CD4-positive, alpha-beta T cell treated with Interleukin-10 for 1 hour (primary cell): ENCODE results near the gene LRRFIP2.
"Not testable (repeated sequence)": the region's sequence is repeated elsewhere in the genome, so short reads cannot be mapped to it uniquely, and the experiment has no call there.

ENCODE experiments used
- DNase-seq: peaks from one replicate; pipeline ENCODE4 v3.0.0-alpha.2; 2020

LRRFIP2 gene

DNA sequence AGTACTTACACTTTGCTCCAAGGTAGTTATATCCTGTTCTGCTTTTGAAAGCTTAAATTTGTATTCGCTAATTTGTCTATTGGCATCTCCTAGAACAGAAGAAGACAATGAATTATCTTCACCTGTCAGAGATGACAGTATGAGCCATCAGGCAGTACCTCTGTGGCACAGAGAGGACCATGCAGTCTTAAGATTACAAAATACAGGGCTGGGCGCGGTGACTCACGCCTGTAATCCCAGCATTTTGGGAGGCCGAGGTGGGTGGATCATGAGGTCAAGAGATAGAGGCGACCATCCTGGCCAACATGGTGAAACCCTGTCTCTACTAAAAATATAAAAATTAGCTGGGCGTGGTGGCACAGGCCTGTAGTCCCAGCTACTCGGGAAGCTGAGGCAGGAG is 119.3 kb downstream of the LRRFIP2 start:
- DNase-seq = not testable (repeated sequence)

DNA sequence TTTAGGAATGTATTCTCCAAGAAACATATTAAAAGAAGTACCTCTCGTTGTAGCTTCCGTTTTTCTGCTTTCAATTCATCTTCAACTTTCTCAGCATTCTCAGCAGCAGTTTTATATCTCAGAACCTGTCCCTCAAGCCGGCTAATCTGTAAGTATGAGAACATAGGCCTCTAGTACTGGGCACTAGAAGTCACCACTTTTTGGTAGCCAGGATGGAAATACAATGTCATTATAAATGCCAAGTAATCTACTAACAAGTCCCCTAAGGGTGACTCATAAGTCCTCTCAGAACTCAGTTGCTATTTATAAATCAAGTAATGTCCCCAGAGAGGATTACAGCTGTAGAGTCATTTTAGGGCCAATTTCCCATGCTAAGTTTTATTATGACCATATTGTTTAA is 120.0 kb downstream of the LRRFIP2 start:
- no peak for DNase-seq

DNA sequence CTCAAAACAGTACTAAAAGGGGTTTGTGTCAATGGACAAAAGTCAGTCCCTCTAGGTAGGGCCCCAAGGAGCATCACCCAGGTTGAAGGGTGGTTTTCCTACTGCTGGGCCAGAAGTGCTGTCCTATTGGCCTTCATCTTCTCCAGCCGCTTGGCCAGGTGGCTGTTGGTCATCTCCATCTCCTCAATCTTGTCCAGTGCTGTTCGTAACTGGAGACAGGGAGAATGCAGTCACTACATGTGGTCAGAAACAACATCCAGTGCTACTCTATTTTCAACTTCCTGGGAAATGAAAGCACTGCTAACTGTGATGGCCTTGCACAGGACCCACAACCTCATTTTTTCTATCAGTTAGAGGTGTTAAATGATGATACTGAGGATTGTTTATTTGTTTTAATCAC is 120.6 kb downstream of the LRRFIP2 start:
- no peak for DNase-seq

- no peak for DNase-seq
These were observed 121.0 kb downstream of the LRRFIP2 start for GRCh38 chr3:37053337-37053736.

DNA sequence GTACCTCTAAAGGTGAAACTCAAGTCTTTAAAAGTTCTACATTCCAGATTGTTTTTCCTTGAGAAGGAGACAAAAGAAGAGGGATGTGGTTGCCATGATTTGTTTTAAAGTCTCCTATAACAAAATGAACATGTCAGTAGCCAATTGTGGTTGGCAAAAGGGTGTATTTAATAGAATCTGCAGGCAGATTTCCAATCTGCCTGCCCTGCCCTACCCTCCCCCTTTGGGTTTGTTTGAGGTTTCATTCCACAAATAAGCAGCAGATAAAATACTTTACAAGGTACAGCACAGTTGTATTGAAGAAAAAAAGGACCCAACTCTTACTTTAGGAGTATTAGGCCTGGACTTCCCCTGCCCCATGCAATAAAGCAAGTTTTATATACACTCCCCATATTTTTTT is 121.5 kb downstream of the LRRFIP2 start:
- no peak for DNase-seq

- no peak for DNase-seq
These were observed 124.1 kb downstream of the LRRFIP2 start for GRCh38 chr3:37050282-37050681.

- not testable (repeated sequence) for DNase-seq
These were observed 131.7 kb downstream of the LRRFIP2 start for GRCh38 chr3:37042712-37043111.

DNA sequence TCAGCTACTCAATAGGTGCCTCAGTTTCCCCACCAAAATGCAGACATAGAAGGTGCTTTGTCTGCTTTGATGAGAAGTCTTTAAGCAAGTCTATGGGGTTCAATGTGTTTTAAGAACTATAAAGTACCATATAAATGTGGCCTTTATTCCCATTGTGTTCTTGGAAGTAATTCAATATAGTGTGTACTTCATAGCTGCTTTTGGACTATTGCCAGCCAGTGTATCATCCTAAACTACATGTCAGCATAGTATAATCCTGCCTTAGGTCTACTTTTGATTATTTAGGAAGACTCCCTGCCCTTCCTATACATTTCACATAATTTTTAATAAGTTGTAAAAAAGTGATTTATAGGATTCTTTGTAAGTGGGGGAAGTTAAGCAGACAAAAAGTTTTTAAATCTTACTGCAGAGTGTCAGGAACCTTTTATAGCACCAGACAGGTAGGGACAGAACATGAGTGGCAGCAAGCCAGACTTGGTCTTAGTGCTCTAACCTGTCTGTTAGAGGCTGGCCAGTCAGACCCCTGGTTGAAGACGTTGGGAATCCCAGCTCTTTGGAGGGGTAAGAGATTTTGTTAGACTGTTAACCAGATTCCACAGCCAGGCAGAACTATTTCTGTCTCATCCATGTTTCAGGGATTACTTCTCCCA is 132.7 kb downstream of the LRRFIP2 start:
- no peak for DNase-seq

- no peak for DNase-seq
These were observed 134.2 kb downstream of the LRRFIP2 start for GRCh38 chr3:37040231-37040630.

DNA sequence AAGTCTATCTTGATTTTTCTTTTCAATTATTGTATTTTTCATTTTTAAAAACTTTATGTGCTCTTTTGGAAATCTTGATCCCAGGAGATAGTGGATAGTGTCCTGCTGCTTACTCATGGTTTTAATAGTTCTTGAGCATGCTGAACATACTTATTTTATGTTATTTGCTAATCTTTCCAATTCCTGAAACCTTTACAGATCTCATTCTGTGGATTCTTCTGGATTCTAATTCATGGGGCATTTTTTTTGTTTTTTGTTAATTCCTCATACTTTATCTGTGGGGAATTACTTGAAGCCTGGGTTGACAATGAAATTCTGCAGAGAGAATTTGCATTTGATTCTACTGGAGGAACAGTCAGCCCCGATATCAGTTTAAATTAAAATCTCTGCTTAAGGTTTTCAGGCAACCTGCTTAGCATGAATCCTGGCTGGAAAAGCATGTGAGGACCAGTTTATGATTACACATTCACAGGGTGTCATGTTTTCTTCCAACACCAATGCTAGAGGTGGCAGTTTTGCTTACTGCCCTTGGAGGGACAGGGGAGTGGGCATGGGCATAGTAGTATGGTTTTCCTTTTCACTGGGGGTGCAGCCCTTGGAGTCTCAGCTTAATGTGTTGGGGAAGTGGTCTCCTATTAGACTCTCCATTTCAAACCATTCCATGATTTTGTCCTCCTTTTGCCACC is 135.1 kb downstream of the LRRFIP2 start:
- no peak for DNase-seq

- DNase-seq = no peak
These were observed 137.0 kb downstream of the LRRFIP2 start for GRCh38 chr3:37037352-37037751.

GRCh38 chr3:37032961-37033360 is 141.4 kb downstream of the LRRFIP2 start:
- no peak for DNase-seq

GRCh38 chr3:37031096-37031682 is 143.2 kb downstream of the LRRFIP2 start:
- no peak for DNase-seq

GRCh38 chr3:37030588-37030987 is 143.8 kb downstream of the LRRFIP2 start:
- no peak for DNase-seq

GRCh38 chr3:37029516-37030163 is 144.7 kb downstream of the LRRFIP2 start:
- DNase-seq = no peak

DNA sequence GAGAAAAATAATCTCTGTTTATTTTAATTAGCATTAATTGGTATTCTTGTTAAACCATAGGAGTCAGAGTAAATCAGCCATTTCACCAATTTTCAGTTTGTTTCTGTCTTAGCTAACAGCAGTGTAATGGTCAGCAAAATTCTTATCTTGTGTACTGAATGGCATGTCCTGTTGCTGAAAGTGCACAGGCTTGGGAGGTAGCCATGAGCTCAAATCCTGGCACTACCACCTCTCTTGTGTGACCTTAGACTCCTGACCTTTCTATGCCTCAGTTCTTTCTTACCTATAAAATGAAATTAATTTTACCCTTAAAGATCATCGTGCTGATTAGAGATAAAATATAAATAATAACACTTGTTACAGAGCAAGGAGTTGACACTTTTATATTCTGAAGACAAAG is 145.3 kb downstream of the LRRFIP2 start:
- DNase-seq = no peak

DNA sequence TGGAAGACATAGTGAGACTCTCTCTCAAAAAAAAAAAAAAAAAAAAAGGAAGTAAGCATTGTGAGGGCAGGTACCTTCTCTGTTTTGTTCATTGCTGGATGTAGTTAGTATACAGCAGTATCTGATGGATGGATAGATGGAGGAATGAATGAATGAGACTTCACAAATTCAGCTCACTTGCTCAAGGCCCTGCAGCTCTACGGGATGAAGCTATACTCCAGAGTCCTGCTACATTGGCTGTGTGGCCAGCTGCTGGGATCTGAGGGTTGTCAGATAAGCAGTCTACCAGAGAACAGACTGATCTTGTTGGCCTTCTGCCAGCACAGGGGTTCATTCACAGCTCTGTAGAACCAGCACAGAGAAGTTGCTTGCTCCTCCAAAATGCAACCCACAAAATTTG is 146.1 kb downstream of the LRRFIP2 start:
- DNase-seq = no peak

- DNase-seq = no peak
These were observed 147.5 kb downstream of the LRRFIP2 start for GRCh38 chr3:37026851-37027250.

DNA sequence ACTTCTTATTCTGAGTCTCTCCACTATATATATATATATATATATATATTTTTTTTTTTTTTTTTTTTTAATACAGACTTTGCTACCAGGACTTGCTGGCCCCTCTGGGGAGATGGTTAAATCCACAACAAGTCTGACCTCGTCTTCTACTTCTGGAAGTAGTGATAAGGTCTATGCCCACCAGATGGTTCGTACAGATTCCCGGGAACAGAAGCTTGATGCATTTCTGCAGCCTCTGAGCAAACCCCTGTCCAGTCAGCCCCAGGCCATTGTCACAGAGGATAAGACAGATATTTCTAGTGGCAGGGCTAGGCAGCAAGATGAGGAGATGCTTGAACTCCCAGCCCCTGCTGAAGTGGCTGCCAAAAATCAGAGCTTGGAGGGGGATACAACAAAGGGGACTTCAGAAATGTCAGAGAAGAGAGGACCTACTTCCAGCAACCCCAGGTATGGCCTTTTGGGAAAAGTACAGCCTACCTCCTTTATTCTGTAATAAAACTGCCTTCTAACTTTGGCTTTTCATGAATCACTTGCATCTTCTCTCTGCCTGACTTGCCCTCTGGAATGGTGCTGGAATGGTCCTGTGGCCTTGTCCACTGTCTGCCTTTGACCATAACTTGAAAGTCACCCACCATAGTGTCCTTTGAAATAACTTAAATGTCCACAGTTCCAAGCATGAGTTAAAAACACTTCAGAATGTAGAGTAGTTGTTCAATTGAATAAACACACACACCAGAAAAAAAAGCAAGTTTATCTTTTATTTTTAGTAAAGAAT is 148.6 kb downstream of the LRRFIP2 start:
- no peak for DNase-seq

DNA sequence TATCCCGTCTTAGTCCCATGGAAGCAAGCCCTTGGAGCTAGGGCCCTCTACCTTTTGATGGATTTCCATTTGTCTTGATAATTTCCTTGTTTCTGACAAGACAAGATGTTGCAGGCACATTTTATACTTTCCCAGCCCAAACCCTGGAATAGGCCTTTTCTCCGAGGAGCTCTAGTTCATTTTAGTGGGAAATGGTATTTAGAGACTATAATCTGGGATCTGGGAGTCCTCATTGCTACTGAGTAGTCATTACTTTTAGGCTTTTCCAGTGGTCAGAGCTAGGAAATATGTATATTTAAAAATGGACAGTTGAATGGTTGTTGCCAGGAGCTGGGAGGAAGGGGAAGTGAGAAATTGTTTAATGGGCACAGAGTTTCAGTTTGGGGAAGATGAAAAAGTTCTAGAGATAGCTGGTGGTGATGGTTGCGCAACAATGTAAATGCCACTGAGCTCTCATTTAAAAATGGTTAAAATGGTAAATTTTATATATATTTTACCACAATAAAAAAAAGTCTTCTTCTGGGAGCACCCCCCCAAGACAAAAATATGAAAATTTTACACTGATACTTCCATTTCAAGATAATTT is 149.5 kb downstream of the LRRFIP2 start:
- no peak for DNase-seq

GRCh38 chr3:37024092-37024491 is 150.3 kb downstream of the LRRFIP2 start:
- peak; percentile 19 for DNase-seq

- DNase-seq = no peak
These were observed 156.7 kb downstream of the LRRFIP2 start for GRCh38 chr3:37017683-37018082.

GRCh38 chr3:37016903-37017302 is 157.5 kb downstream of the LRRFIP2 start:
- no peak for DNase-seq
